IPS-18a (cell line): ENCODE results near the gene TBRG4.

Source experiments
- H3K27ac ChIP-seq: one replicate; pipeline ENCODE4 v1.5.1; 2013; ENCODE audit warnings: low read length
- H3K27me3 ChIP-seq: one replicate; pipeline ENCODE4 v1.6.1; 2013; ENCODE audit warnings: mild to moderate bottlenecking, low read length; ENCODE audit not compliant: control insufficient read depth, insufficient read depth
- H3K36me3 ChIP-seq: one replicate; pipeline ENCODE4 v1.6.1; 2013; ENCODE audit warnings: low read depth, low read length; ENCODE audit not compliant: control insufficient read depth
- H3K4me1 ChIP-seq: one replicate; pipeline ENCODE4 v1.6.1; 2013; ENCODE audit warnings: low read depth, low read length; ENCODE audit not compliant: control insufficient read depth
- H3K4me3 ChIP-seq: one replicate; pipeline ENCODE4 v1.5.1; 2013; ENCODE audit warnings: low read length
- H3K9ac ChIP-seq: one replicate; pipeline ENCODE4 v1.6.1; 2013; ENCODE audit warnings: mild to moderate bottlenecking, low read length, moderate library complexity
- H3K9me3 ChIP-seq: one replicate; pipeline ENCODE4 v1.6.1; 2013; ENCODE audit warnings: low read depth, low read length; ENCODE audit not compliant: control insufficient read depth

TBRG4 gene

DNA sequence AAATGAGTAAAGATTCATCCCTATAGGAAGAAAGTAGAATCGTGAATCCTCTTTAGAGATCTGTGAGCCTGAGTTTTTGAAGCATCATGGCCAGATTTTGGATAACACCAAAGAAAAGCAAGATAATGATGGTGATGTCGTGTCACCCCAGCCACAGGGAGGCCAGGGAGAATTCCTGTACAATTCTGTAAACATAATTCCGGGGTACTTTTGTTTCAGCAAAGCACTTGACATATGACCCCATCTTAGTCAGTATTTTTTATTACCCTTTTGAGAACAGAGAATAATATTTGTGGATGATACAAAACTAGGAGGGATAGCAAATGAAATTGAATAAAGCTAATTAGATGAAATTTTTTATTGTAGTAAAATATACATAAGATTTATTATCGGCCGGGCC, 56.5 kb downstream of the TBRG4 start:
- Histone ChIP-seq H3K4me1 (no peaks in the 10 kb centered on the region), H3K9me3 (no peaks in the 10 kb centered on the region), H3K9ac (no peak overlapping the region), H3K4me3 (no peak overlapping the region), H3K27ac (no peak overlapping the region), H3K36me3 (no peaks in the 10 kb centered on the region), H3K27me3 (no peaks in the 10 kb centered on the region)

DNA sequence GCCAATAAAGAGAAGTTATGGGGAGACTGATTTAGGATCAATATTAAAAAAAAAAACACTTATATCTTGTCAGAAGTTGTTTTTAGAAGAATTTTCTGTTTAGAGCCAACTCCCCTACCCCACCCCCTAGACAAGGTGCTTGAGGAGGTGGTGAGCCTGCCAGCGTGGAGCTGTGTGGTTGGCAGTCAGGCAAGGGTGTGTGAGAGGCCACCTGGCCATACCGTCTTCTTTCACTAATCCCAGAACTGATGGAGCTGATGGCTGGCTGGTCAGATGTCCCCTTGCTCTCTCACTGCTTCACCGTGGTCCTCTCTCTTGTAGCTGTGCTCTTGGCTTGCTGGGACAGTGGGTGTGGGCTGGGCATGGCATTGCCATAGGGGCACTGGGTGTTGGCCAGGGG, 57.1 kb downstream of the TBRG4 start:
- no peaks in the 10 kb centered on the region for H3K9me3 ChIP-seq
- H3K36me3 ChIP-seq: no peaks in the 10 kb centered on the region
- no peaks in the 10 kb centered on the region for H3K4me1 ChIP-seq
- no peaks in the 10 kb centered on the region for H3K27me3 ChIP-seq
- no peak overlapping the region for H3K4me3 ChIP-seq
- H3K27ac ChIP-seq: no peak overlapping the region
- no peak overlapping the region for H3K9ac ChIP-seq

DNA sequence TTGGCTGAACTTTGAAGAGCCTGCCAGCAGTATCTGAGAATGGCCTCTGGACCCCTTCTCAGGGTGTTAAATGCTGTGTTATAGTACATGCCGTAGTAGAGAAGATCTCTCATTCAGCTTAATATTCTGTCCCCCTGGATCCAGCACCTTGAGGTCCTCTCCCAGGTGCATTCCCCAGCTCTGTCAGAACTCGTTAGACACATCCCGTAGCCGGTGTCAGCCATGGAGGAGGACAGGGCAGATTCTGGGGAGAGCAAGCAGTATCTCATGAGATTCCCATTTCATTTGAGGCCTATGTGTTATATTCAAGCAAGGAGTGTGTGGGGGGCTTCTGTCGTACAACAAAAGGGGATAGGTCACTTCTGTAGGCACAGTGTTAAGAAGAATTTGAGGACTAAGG, 57.6 kb downstream of the TBRG4 start:
- Histone ChIP-seq H3K27me3 (no peaks in the 10 kb centered on the region), H3K4me1 (no peaks in the 10 kb centered on the region), H3K27ac (no peak overlapping the region), H3K9me3 (no peaks in the 10 kb centered on the region), H3K4me3 (no peak overlapping the region), H3K36me3 (no peaks in the 10 kb centered on the region), H3K9ac (no peak overlapping the region)

DNA sequence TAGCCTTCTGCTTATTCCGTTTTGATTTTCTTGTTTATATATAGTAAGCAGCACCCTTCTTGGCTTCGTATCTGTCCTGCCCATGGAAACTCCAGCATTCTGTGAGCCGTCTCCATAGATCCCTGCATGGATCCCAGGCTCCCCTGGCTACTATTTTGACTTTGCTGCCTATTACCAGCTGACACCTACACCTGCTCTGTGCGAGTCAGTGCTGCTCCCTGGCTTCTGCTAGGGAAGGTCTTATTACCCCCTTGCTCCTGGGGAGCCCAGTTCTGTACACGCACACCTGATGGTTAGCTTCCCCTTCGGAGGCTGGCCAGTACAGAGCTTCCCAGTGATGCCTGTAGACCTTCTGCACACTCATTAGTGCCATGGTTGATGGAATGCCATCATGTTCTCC, 58.1 kb downstream of the TBRG4 start:
- no peak overlapping the region for H3K27ac ChIP-seq
- H3K9ac ChIP-seq: no peak overlapping the region
- no peaks in the 10 kb centered on the region for H3K4me1 ChIP-seq
- no peaks in the 10 kb centered on the region for H3K36me3 ChIP-seq
- H3K27me3 ChIP-seq: no peaks in the 10 kb centered on the region
- no peak overlapping the region for H3K4me3 ChIP-seq
- H3K9me3 ChIP-seq: no peaks in the 10 kb centered on the region

DNA sequence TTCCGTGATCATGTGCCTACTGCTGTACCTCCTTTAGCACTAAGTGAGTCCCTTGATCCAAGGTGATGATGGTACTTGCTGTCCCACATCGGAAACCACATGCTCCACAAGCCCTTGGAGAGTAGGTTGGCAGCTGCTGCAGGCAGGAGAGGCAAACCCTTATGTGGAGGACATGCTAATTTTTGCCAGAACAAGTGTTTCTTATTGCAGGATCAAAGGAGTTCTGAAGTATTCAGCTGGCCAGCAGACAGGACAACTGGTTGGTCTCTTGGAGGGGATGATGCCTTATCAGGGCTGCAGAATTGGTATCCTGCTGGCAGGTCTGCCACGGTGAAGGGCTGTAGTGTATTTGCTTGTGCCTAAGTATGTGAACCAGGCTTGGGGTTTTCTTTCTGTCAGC, 59.5 kb downstream of the TBRG4 start:
- no peak overlapping the region for H3K4me3 ChIP-seq
- no peak overlapping the region for H3K27ac ChIP-seq
- no peak overlapping the region for H3K9ac ChIP-seq
- H3K36me3 ChIP-seq: peaks cover under 1% of the 10 kb centered on the region
- H3K4me1 ChIP-seq: no peaks in the 10 kb centered on the region
- H3K27me3 ChIP-seq: no peaks in the 10 kb centered on the region
- no peaks in the 10 kb centered on the region for H3K9me3 ChIP-seq

DNA sequence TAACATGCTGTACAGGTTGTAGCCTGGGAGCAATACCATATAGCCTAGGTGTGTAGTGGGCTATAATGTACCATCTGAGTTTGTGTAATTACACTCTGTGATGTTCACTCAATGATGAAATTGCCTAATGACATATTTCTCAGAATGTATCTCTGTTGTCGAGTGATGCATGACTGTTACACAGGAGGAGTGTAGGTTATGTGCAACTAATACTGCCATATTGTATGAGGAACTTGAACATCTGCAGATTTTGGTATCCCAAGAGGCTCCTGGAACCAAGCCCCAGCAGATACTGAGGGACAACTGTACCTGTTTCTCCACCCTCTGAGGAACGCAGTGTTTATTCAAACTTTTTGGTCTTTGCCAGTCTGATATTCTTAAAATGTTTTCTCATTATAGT, 61.3 kb downstream of the TBRG4 start:
- H3K9me3 ChIP-seq: no peaks in the 10 kb centered on the region
- H3K27me3 ChIP-seq: no peaks in the 10 kb centered on the region
- no peak overlapping the region for H3K4me3 ChIP-seq
- peaks cover 3% of the 10 kb centered on the region for H3K36me3 ChIP-seq
- H3K27ac ChIP-seq: no peak overlapping the region
- H3K9ac ChIP-seq: no peak overlapping the region
- no peaks in the 10 kb centered on the region for H3K4me1 ChIP-seq
